ENCODE results near the gene MRLN.

GRCh38 chr10:59735296-59735695 lies 18.0 kb downstream of the MRLN start:
- TF ChIP-seq CTCF (IDR thresholded peaks at IDR 0.05) (no peak), POLR2A (IDR thresholded peaks at IDR 0.05) (no peak)

All from adrenal gland (tissue), 5 donors.